ENCODE measurements around the gene CPD.
"Not testable (repeated sequence)": the region's sequence is repeated elsewhere in the genome, so short reads cannot be mapped to it uniquely, and the experiment has no call there.

CPD gene

DNA sequence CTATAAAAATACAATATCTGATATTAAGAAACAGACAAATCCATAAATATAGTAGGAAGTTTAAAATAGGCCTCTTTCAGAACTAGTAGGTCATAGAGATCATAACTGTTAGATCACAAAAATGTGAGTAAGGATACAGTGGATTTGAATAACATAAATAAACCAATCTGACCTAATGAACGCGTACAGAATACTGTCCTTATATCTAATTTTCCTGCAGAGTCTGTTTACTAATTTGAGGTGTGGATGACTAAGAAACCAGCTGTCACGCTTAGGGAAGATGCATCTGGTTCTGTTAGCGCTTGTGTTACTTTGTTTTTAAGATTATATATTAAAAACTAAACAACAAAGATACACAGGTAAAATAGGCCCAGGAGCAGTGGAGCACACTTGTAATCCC is 14.8 kb downstream of the CPD start:
- FAIRE-seq, result no peak
- TF ChIP-seq POLR2AphosphoS5 (IDR thresholded peaks at IDR 0.05; ENCODE audit: low read depth, low read length), result no peak
- TF ChIP-seq TAF1 (IDR thresholded peaks at IDR 0.05; ENCODE audit: borderline replicate concordance, low read depth, low read length), result no peak
- no peak for TF ChIP-seq POLR2A (IDR thresholded peaks at IDR 0.05; ENCODE audit: low read depth, low read length)

GRCh38 chr17:30393911-30394867 is 15.5 kb downstream of the CPD start:
- DNase-seq (ENCODE audit: insufficient read length) (no peak), FAIRE-seq (no peak)
- no peak for TF ChIP-seq POLR2AphosphoS5 (IDR thresholded peaks at IDR 0.05; ENCODE audit: low read depth, low read length)
- no peak for TF ChIP-seq TAF1 (IDR thresholded peaks at IDR 0.05; ENCODE audit: borderline replicate concordance, low read depth, low read length)
- no peak for TF ChIP-seq POLR2A (IDR thresholded peaks at IDR 0.05; ENCODE audit: low read depth, low read length)

More for the DNA sequence above, 14.8 kb downstream of the CPD start:
- no peak for DNase-seq (ENCODE audit: insufficient read length)

- DNase-seq (ENCODE audit: insufficient read length) (no peak), FAIRE-seq (no peak)
- no peak for TF ChIP-seq POLR2AphosphoS5 (IDR thresholded peaks at IDR 0.05; ENCODE audit: low read depth, low read length)
- no peak for TF ChIP-seq TAF1 (IDR thresholded peaks at IDR 0.05; ENCODE audit: borderline replicate concordance, low read depth, low read length)
- no peak for TF ChIP-seq POLR2A (IDR thresholded peaks at IDR 0.05; ENCODE audit: low read depth, low read length)
Measured at GRCh38 chr17:30395398-30396022, 16.8 kb downstream of the CPD start.

DNA sequence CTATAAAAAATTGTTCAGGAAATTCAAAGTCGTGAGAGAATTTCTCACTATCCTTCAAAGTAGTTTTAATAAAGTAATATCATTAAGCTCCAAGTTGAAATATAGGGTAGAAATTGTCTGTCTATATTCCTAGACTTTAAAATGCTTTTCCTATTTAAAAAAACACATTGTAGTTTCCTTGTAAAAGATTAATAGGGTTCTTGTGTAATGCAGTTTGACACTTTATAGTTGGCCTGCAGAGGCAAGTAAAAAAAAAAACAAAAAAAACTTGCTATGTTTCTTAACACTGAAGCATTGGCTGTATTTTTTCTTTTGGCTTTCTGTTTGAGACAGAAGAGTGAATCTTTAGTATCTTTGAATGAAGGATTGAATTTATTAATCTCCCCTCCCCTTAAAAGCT is 17.4 kb downstream of the CPD start:
- no peak for TF ChIP-seq POLR2A (IDR thresholded peaks at IDR 0.05; ENCODE audit: low read depth, low read length)
- FAIRE-seq (no peak), DNase-seq (ENCODE audit: insufficient read length) (no peak)

- TF ChIP-seq POLR2AphosphoS5 (IDR thresholded peaks at IDR 0.05; ENCODE audit: low read depth, low read length) (no peak), POLR2A (IDR thresholded peaks at IDR 0.05; ENCODE audit: low read depth, low read length) (no peak), TAF1 (IDR thresholded peaks at IDR 0.05; ENCODE audit: borderline replicate concordance, low read depth, low read length) (no peak)
- no peak for DNase-seq (ENCODE audit: insufficient read length)
- FAIRE-seq, result no peak
Measured at GRCh38 chr17:30396612-30397011, 17.9 kb downstream of the CPD start.

- TF ChIP-seq POLR2AphosphoS5 (IDR thresholded peaks at IDR 0.05; ENCODE audit: low read depth, low read length), result no peak
- no peak for FAIRE-seq
- DNase-seq (ENCODE audit: insufficient read length), result no peak
Measured at GRCh38 chr17:30398328-30399041, 19.8 kb downstream of the CPD start.

- DNase-seq (ENCODE audit: insufficient read length) (no peak), FAIRE-seq (no peak)
- TF ChIP-seq TAF1 (IDR thresholded peaks at IDR 0.05; ENCODE audit: borderline replicate concordance, low read depth, low read length) (no peak), POLR2AphosphoS5 (IDR thresholded peaks at IDR 0.05; ENCODE audit: low read depth, low read length) (no peak), POLR2A (IDR thresholded peaks at IDR 0.05; ENCODE audit: low read depth, low read length) (no peak)
Measured at GRCh38 chr17:30401097-30401496, 22.4 kb downstream of the CPD start.

GRCh38 chr17:30405161-30405560 is 26.4 kb downstream of the CPD start:
- TF ChIP-seq POLR2A (IDR thresholded peaks at IDR 0.05; ENCODE audit: low read depth, low read length) (no peak), POLR2AphosphoS5 (IDR thresholded peaks at IDR 0.05; ENCODE audit: low read depth, low read length) (no peak), TAF1 (IDR thresholded peaks at IDR 0.05; ENCODE audit: borderline replicate concordance, low read depth, low read length) (no peak)
- FAIRE-seq, result no peak
- DNase-seq (ENCODE audit: insufficient read length), result no peak

- not testable (repeated sequence) for DNase-seq (ENCODE audit: insufficient read length); FAIRE-seq
Measured at GRCh38 chr17:30410627-30411026, 31.9 kb downstream of the CPD start.

DNA sequence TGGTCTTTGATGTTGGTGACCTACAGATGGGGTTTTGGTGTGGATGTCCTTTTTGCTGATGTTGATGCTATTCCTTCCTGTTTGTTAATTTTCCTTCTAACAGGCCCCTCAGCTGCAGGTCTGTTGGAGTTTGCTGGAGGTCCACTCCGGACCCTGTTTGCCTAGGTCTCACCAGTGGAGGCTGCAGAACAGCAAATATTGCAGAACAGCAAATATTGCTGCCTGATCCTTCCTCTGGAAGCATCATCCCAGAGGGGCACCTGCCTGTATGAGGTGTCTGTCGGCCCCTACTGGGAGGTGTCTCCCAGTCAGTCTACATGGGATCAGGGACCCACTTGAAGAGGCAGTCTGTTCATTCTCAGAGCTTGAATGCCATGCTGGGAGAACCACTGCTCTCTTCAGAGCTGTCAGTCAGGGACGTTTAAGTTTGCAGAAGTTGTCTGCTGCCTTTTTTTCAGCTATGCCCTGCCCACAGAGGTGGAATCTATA is 33.3 kb downstream of the CPD start:
- not testable (repeated sequence) for FAIRE-seq; DNase-seq (ENCODE audit: insufficient read length)

DNA sequence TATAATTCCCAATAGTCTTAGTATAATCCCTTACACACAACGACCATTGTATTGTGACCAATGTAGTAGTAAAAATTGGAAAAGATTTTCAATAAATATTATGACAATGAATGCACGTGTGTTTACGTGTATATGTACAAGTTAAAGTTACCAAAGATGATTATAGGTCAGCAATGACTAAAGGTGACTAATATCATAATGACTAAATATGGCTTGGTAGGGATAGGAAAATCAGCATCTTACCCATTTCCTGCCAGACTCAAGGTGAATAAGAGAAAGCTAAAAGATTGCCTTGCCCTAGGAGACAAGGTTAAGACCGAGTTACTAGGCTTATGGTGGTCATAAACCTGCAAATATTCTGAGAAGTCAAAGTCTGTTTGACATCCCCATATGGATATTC is 34.4 kb downstream of the CPD start:
- DNase-seq (ENCODE audit: insufficient read length) (no peak), FAIRE-seq (no peak)
- TF ChIP-seq TAF1 (IDR thresholded peaks at IDR 0.05; ENCODE audit: borderline replicate concordance, low read depth, low read length), result no peak
- TF ChIP-seq POLR2A (IDR thresholded peaks at IDR 0.05; ENCODE audit: low read depth, low read length), result no peak
- TF ChIP-seq POLR2AphosphoS5 (IDR thresholded peaks at IDR 0.05; ENCODE audit: low read depth, low read length), result no peak

GRCh38 chr17:30414486-30414885 is 35.8 kb downstream of the CPD start:
- DNase-seq (ENCODE audit: insufficient read length), result no peak
- no peak for FAIRE-seq
- TF ChIP-seq POLR2A (IDR thresholded peaks at IDR 0.05; ENCODE audit: low read depth, low read length) (no peak), POLR2AphosphoS5 (IDR thresholded peaks at IDR 0.05; ENCODE audit: low read depth, low read length) (no peak), TAF1 (IDR thresholded peaks at IDR 0.05; ENCODE audit: borderline replicate concordance, low read depth, low read length) (no peak)
